Nephron (organoid): Measurements from ENCODE around the gene PSMG2.
A peak's percentile ranks its signal among the peaks of the same experiment; 100 is the strongest.

Experiments used
- H3K27ac Mint-ChIP-seq, 3 experiments: 2 replicates each; pipeline ENCODE4 v1.8.0; 2020; ENCODE audit warnings: mixed read lengths in 3 of 3, mild to moderate bottlenecking in 2 of 3, moderate library complexity in 1 of 3
- H3K27me3 Mint-ChIP-seq: 2 replicates; pipeline ENCODE4 v1.8.0; 2021; ENCODE audit warnings: low read depth, mild to moderate bottlenecking, moderate library complexity, mixed read lengths
- H3K36me3 Mint-ChIP-seq: 2 replicates; pipeline ENCODE4 v1.8.0; 2020; ENCODE audit warnings: low read depth, mixed read lengths
- H3K4me1 Mint-ChIP-seq: 2 replicates; pipeline ENCODE4 v1.8.0; 2020; ENCODE audit warnings: mixed read lengths
- H3K4me3 Mint-ChIP-seq, 3 experiments: 2 replicates each; pipeline ENCODE4 v1.8.0; 2020; ENCODE audit warnings: mild to moderate bottlenecking in 3 of 3, mixed read lengths in 3 of 3, moderate library complexity in 2 of 3
- H3K9me3 Mint-ChIP-seq: 2 replicates; pipeline ENCODE4 v1.8.0; 2020; ENCODE audit warnings: mixed read lengths
- TF ChIP-seq, protein P1 (sequence below), 3 experiments: fragments of 200-600 bp; sonication (generic); IDR thresholded peaks; one replicate each; pipeline ENCODE4 v1.5.0; 2021; ENCODE audit warnings: antibody characterized with exemption in 3 of 3; ENCODE audit not compliant: unreplicated experiment in 3 of 3

Gene PSMG2

DNA sequence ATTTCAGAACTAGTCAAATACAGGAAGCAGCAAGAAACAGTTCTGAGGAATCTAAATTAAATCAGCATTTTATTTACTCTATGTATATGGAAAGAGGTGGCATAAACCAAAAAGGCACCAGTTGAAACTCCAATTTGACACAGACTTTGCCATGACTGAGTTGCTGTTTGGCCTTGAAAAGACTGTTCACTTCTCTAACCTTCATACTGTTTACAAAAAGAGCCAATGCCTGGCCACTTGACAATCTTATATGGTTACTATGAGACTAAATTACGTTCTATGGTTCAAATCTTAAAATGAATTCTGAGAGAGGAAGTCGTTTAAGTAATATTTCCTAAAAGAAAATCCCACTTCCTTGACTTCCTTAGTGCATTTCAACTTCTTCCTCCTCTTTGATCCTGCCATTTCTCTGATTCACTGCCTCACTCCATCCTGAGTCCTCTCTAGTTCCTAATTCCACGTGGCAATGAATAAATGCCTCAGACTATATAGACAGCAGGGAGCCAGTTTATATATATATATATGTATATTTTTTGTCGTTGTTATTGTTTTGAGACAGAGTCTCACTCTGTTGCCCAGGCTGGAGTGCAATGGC, 13.5 kb upstream of the PSMG2 start:
- TF ChIP-seq, protein P1, sequence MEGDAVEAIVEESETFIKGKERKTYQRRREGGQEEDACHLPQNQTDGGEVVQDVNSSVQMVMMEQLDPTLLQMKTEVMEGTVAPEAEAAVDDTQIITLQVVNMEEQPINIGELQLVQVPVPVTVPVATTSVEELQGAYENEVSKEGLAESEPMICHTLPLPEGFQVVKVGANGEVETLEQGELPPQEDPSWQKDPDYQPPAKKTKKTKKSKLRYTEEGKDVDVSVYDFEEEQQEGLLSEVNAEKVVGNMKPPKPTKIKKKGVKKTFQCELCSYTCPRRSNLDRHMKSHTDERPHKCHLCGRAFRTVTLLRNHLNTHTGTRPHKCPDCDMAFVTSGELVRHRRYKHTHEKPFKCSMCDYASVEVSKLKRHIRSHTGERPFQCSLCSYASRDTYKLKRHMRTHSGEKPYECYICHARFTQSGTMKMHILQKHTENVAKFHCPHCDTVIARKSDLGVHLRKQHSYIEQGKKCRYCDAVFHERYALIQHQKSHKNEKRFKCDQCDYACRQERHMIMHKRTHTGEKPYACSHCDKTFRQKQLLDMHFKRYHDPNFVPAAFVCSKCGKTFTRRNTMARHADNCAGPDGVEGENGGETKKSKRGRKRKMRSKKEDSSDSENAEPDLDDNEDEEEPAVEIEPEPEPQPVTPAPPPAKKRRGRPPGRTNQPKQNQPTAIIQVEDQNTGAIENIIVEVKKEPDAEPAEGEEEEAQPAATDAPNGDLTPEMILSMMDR (IDR thresholded peaks at IDR 0.05; ENCODE audit: unreplicated experiment in 3 of 3): no peak
- no peak overlapping the region for H3K4me3 Mint-ChIP-seq
- no peaks in the 10 kb centered on the region for H3K9me3 Mint-ChIP-seq
- peaks cover 15% of the 10 kb centered on the region for H3K36me3 Mint-ChIP-seq
- no peak overlapping the region for H3K27ac Mint-ChIP-seq
- H3K4me1 Mint-ChIP-seq: no peaks in the 10 kb centered on the region
- H3K27me3 Mint-ChIP-seq: no peaks in the 10 kb centered on the region

DNA sequence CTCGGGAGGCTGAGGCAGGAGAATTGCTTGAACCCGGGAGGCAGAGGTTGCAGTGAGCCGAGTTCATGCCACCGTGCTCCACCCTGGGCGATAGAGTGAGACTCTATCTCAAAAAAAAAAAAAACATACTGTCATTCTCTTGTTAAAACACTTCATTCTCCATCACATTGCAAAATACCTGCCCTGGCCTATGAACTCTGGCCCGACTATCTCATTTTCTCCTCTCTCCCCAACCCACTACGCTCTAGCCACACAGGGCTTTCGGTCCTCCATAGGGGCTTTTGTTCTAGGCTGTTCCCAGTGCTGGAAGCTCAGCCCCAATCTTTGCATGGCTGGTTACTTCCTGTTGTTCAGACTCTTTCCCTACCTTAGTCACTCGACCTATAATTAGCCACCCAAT, 10.6 kb upstream of the PSMG2 start:
- H3K4me3 Mint-ChIP-seq: no peak overlapping the region
- peaks cover 18% of the 10 kb centered on the region for H3K36me3 Mint-ChIP-seq
- H3K27me3 Mint-ChIP-seq: no peaks in the 10 kb centered on the region
- TF ChIP-seq, protein P1 (IDR thresholded peaks at IDR 0.05; ENCODE audit: unreplicated experiment in 3 of 3): no peak
- H3K27ac Mint-ChIP-seq: no peak overlapping the region
- no peaks in the 10 kb centered on the region for H3K9me3 Mint-ChIP-seq
- no peaks in the 10 kb centered on the region for H3K4me1 Mint-ChIP-seq

DNA sequence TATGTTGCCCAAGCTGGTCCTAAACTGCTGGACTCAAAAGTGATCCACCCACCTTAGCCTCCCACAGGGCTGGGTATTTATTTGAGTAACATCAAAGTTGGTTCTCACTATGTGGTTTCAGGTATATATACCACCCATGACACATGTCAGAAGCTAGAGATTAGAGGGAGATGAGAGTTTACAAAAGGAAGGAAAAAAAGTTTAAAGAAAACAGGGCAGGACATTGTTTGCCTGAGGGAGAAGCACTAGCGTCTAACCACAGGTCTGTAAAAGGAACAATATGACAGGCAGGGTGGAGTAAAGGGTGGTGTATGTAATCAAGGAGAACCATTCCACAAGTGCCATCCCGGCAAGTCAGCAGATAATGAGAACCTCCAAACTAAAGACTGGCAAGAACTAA, 8.8 kb upstream of the PSMG2 start:
- H3K36me3 Mint-ChIP-seq: peaks cover 24% of the 10 kb centered on the region
- H3K27ac Mint-ChIP-seq: no peak overlapping the region
- H3K4me1 Mint-ChIP-seq: no peaks in the 10 kb centered on the region
- no peaks in the 10 kb centered on the region for H3K9me3 Mint-ChIP-seq
- no peak overlapping the region for H3K4me3 Mint-ChIP-seq
- TF ChIP-seq, protein P1 (IDR thresholded peaks at IDR 0.05; ENCODE audit: unreplicated experiment in 3 of 3): no peak
- no peaks in the 10 kb centered on the region for H3K27me3 Mint-ChIP-seq

DNA sequence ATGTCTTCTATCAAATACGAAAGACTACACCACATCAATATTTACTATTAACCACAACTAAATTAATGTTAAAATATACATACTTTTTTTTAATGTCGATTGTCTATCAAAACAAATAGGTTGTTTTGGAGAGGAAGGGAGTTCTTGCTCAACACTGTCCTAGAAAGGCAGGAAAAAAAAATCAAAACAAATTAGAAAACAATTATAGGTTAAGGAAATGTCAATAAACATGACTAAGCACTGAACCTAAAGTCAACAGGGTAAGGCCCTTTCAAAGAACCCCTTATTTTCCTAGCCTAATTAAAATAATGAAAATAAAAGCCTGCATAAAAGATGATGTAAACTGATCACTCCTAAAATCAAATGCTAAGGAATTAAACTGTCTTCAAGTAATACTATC, 3.1 kb upstream of the PSMG2 start:
- Mint-ChIP-seq H3K36me3 (peaks cover 20% of the 10 kb centered on the region), H3K4me1 (peaks cover 34% of the 10 kb centered on the region), H3K9me3 (no peaks in the 10 kb centered on the region), H3K27me3 (no peaks in the 10 kb centered on the region), H3K4me3 (no peak overlapping the region), H3K27ac (no peak overlapping the region)
- TF ChIP-seq, protein P1 (IDR thresholded peaks at IDR 0.05; ENCODE audit: unreplicated experiment in 3 of 3): no peak

DNA sequence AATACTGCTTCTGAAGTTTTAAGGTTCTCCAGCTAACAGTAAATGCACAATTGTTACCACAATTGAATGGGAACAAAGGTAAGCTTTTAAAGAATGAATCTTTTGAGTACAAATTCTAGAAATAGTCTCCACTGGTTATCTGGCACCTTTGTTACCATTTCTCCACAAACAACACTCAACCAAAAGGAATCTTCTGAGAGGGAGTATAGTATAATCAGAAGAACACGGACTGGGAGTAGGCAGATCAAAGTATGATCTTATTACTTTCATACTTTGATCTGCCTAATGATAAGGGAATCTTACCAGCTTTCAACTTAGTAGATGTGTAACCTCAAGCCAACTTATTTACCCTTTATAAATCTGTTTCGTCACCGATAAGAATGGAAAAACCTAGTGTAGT, 1.7 kb upstream of the PSMG2 start:
- TF ChIP-seq, protein P1 (IDR thresholded peaks at IDR 0.05; ENCODE audit: unreplicated experiment in 3 of 3): no peak
- Mint-ChIP-seq H3K36me3 (peaks cover 28% of the 10 kb centered on the region), H3K4me3 (peak overlapping the region; percentile 94 to 99 (median 98)), H3K27ac (peak overlapping the region; percentile 94 to 96 (median 95)), H3K4me1 (peaks cover 35% of the 10 kb centered on the region), H3K27me3 (no peaks in the 10 kb centered on the region), H3K9me3 (no peaks in the 10 kb centered on the region)

DNA sequence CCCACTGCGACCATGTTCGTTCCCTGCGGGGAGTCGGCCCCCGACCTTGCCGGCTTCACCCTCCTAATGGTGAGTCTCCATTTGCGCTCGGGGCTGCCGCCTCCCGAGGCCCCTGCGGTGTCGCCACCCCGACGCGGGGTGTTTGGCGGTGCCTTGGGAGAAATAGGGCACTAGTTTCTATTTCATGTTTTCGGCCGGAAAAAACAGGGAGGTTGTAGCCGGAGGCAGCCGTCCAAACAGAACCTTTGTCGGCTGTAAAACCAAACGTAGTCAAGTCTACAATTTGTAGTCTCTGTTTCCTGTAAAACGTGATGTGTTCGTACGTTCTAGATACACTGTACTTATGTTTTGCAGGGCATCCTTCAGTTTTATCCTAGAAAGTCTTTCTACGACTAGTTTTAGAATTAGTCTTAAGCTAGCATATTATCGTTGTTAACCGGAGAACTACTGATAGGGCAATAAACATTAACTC, 290 bp downstream of the PSMG2 start:
- Mint-ChIP-seq H3K4me3 (peak overlapping the region; percentile 94 to 99 (median 98)), H3K4me1 (peaks cover 35% of the 10 kb centered on the region), H3K27ac (peak overlapping the region; percentile 94 to 96 (median 95)), H3K9me3 (no peaks in the 10 kb centered on the region), H3K36me3 (peaks cover 34% of the 10 kb centered on the region), H3K27me3 (no peaks in the 10 kb centered on the region)
- TF ChIP-seq, protein P1 (IDR thresholded peaks at IDR 0.05; ENCODE audit: unreplicated experiment in 3 of 3): no peak
